Astrocyte (in vitro differentiated cells and primary cell): Measurements from ENCODE around the gene ALK.

ENCODE experiments used
- EZH2 ChIP-seq: IDR thresholded peaks from 2 replicates; pipeline ENCODE4 v1.6.1; 2012; ENCODE audit warnings: mild to moderate bottlenecking, low read length, inconsistent platforms; ENCODE audit not compliant: insufficient read depth
- TF ChIP-seq, protein P1 (sequence below): IDR thresholded peaks from 2 replicates; pipeline ENCODE4 v1.5.1; 2011; ENCODE audit warnings: low read depth, mild to moderate bottlenecking, inconsistent platforms, low read length, moderate library complexity; ENCODE audit not compliant: insufficient read depth

DNA sequence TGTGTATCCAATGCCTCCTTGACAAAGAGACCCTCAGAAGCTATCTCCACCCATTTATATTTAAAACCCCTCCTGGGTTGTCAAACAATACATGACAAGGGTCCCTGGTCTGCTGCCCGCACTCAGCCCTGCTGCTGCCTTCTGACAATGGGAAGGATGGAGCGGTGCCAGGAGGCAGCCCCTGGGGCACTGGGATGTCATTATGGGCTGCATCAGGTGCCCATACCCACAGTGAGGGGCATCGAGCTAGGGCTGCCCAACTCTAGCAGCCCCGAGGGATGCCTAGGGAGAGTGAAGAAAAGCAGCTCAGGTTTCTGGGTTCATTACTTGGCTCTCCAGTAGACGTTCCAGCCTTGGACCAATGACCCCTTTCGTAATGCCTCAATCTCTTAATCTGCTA lies 301.7 kb downstream of the ALK start:
- TF ChIP-seq, protein P1, sequence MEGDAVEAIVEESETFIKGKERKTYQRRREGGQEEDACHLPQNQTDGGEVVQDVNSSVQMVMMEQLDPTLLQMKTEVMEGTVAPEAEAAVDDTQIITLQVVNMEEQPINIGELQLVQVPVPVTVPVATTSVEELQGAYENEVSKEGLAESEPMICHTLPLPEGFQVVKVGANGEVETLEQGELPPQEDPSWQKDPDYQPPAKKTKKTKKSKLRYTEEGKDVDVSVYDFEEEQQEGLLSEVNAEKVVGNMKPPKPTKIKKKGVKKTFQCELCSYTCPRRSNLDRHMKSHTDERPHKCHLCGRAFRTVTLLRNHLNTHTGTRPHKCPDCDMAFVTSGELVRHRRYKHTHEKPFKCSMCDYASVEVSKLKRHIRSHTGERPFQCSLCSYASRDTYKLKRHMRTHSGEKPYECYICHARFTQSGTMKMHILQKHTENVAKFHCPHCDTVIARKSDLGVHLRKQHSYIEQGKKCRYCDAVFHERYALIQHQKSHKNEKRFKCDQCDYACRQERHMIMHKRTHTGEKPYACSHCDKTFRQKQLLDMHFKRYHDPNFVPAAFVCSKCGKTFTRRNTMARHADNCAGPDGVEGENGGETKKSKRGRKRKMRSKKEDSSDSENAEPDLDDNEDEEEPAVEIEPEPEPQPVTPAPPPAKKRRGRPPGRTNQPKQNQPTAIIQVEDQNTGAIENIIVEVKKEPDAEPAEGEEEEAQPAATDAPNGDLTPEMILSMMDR, result no peak
- TF ChIP-seq EZH2, result no peak
